Measurements from ENCODE around the gene GAS2L1.
A peak's percentile ranks its signal among the peaks of the same experiment; 100 is the strongest.

Gene GAS2L1

DNA sequence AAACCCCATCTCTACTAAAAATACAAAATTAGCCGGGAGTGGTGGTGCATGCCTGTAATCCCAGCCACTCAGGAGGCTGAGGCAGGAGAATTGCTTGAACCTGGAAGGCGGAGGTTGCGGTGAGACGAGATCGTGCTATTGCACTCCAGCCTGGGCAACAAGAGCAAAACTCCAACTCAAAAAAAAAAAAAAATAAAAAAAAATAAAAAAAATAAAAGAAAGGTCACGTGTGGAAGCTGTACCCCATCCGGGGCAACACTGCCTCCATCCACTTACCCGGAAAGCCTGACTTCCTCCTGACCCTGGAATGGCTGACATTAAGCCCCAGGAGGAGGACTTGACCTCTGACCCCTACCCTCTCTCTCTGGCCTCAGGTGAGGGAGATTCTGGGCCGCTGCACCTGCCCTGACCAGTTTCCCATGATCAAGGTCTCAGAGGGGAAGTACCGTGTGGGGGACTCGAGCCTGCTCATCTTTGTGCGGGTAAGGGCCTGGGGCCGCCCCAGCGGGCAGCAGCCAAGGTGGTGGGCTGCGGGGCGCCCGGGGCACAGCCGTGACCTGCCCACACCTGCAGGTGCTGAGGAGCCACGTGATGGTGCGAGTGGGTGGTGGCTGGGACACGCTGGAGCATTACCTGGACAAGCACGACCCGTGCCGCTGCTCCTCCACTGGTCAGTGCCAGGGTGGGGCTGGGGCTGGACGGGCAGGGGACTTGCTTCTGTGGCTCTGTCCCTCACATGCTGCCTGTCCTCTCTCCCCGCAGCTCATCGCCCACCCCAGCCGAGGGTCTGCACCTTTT is 3.8 kb downstream of the GAS2L1 start:
- no peak for DNase-seq

DNA sequence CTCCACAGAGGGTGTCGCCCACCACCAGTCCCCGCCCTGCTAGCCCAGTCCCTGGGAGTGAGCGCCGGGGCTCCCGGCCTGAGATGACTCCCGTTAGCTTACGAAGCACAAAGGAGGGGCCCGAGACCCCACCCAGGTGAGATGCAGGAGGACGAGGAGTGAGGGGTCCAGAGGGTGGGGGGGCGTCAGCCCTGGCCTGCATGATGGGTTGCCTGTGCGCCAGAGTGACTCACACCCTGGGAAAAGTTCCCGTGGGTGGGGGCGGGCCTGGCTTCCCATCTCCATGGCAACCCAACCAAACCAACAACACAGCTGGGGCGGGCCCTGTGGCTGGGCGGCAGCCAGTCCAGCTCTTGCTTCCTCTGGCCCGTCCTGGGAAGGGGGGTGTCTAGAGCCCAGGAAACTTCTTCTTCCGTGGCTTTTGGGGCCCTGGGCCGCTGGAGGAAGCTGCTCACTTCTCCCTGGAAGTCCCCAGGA is 4.5 kb downstream of the GAS2L1 start:
- peak; percentile 71 for DNase-seq

DNA sequence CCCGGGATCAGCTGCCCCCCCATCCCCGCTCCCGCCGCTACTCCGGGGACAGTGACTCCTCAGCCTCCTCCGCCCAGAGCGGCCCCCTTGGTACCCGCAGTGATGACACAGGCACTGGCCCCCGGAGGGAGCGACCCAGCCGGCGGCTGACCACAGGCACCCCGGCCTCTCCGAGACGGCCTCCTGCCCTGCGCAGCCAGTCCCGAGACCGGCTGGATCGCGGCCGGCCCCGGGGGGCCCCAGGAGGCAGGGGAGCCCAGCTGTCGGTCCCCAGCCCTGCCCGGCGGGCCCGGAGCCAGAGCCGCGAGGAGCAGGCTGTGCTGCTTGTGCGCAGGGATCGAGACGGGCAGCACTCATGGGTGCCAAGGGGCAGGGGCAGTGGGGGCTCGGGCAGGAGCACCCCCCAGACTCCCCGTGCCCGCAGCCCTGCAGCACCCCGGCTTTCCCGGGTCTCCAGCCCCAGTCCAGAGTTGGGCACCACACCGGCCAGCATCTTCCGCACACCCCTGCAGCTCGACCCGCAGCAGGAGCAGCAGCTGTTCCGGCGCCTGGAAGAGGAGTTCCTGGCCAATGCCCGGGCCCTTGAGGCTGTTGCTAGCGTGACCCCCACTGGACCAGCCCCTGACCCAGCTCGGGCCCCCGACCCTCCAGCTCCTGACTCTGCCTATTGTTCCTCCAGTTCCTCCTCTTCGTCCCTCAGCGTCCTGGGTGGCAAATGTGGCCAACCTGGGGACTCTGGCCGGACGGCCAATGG is 5.2 kb downstream of the GAS2L1 start:
- no peak for DNase-seq

DNA sequence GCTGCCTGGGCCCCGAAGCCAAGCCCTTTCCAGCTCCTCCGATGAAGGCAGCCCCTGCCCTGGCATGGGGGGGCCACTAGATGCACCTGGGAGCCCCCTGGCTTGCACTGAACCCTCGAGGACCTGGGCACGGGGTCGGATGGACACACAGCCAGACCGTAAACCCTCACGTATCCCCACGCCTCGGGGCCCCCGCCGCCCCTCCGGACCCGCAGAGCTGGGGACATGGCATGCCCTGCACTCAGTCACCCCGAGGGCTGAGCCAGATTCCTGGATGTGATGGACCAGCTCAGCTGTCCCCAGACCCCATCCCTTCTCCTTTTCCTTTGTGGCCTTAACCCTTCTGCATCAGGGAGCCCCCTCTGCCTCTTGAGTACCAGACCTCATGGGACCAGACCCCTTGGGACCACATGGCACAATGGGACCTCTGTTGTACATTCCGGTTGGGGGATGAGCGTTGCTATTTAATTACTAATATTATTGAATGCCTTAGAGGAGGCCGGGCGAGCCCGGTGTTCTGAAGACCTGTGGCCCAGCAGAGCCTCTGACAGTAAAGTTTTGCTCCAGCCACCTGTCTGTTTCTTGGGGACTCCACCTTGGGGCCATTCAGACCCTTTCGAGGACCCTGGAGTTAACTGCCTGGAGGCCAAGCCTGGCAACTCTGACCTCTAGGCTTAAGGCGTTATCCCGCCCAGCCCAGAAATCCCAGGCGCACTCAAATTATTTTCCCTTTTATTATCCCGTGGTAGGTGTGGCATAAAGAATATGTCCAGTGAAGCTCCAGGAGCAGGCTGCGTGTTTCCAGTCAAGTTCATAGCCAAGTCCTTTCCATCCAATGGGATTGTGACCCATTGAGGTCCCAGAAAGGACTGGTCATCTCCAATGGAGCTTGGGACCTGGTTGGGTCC is 6.0 kb downstream of the GAS2L1 start:
- DNase-seq, result no peak

DNA sequence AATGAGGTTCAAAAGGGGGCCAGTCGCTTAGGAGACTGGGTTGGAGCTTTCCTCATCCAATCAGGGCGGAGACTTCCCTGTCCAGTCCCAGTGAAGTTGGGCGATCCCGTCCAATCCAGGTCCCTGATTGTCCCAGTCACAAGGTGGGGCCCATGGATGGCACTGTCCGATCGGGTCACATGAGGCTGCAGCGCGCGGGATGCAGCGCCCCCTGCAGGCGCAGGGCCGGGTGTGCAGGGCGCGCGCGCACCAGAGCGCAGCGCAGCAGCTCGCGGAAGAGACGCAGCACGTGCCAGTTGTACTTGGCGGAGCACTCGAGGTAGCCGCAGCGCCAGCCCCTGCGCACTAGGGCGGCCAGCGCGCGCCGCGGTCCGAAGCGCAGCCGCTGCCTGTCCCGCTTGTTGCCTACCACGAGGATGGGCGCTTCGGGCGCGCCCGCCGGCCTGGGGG is 6.7 kb downstream of the GAS2L1 start:
- no peak for DNase-seq

DNA sequence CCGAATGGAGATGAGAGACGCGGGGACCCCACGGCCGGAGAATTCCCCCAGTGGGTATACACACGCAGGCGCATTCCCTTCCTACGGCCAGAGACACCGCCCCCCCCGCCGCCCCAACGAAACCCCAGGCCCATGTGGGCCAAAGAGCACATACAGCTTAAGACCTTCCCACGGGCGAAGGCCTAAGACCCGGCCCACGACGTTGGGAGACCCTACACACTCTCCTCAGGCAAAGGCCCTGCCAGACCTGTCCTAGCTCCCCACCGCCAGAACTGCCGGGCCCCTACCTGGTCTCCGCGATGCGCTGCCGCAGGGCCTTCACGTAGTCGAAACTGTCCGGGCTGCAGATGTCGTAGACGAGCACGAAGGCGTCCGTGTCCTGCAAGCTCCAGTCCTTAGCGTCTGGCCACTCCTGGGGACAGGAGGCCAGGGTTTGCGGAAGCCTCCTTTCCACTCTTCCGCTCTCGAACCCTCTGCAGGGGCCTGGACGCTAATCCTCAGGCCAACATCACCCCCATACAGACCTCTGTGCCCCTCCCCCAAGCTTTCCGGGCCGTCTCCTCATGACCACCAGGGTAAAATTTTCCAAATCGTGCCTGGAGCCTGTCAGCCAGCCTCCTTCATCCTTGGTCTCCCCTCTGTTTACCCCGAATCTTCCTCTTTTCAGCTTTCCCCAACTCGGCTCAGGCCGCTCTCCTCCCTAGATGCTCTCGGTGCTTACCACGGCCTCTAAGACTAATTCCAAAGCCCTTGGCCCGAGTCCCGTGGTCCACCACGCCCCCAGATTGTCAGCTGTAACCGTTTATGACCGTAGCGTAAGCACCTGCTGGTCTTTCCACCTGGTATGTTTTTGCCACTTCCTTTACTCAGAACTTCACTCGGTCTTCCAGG is 7.4 kb downstream of the GAS2L1 start:
- DNase-seq, result no peak

DNA sequence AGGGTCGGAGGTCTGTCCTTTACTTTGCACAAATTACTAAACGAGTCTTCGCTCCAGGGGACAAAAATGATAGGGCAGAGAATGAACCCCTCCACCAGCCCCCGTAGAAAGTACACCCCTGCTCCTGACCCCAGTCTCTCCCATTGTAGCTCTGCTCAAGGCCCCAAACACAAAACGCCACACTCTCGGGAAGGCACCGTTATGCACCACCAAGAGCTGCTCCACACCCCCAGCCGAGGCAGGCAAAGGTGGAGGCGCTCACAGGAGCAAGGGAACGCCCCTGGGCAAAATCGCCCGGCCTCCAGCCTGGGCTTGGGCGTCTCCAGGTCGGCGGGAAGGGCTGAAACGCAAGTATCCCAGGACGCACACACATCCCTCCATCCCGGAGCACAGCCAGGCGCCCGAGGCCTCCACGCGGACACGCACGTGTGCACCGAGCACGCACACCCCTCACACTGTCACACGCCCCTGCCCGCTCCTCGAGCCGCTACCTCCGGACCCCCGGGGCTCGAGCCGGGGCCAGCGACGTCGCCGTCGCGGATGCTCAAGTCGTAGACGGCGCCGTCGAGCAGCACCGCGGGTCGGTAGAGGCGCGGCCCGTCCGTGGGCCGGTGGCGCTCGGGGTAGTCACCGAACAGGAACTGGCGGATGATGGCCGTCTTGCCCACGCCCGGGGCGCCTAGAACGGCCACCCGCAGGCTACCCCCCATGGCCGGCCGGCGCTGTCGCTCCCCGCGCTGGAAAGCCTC is 8.3 kb downstream of the GAS2L1 start:
- no peak for DNase-seq

DNA sequence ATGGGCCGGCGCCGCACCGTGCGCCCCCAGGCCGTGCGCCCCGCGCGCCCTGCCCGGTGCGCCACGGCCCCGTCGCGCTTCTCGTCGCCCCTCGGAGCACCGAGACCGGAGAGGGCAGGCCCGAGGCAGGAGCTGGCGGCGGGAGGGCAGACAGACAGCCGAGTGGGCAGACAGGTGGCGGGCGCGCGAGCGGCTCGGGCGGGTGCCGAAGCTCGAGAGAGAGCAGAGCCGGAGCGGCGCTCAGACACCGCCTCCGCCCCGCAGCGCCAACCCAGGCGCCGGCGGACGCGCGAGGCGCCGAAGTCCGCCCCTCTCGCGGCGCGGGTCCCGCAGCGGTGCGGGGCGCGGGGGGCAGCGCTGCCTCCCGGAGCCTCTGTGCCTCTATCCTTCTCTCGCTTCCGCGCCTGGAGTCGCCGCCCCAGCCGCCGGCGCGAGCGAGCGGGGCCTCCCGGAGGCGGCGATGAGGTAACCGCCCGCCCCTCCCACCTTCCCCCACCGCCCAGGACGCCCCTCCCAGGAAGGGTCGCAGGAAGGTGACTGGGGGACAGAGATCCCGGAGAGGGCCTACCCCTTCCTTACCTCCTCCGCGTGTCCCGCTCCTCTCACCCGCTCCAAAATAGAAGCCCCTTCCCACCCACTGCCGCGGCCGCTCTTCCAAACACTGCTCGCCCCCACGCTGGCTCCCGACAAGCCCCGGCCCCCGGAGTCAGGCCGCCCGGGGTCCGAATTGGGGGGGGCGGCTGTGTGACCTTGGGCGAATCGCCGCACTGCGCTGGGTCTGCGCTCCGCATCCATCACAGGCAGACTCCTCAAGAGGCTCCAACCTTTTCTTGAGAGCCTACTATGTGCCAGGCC is 9.1 kb downstream of the GAS2L1 start, which contains the start of gene RASL10A:
Gene RASL10A (minus strand): TSS at position 412 of the 855 bp plus-strand sequence. CDS start 451 bp downstream, outside the sequence.
- DNase-seq, result no peak

DNA sequence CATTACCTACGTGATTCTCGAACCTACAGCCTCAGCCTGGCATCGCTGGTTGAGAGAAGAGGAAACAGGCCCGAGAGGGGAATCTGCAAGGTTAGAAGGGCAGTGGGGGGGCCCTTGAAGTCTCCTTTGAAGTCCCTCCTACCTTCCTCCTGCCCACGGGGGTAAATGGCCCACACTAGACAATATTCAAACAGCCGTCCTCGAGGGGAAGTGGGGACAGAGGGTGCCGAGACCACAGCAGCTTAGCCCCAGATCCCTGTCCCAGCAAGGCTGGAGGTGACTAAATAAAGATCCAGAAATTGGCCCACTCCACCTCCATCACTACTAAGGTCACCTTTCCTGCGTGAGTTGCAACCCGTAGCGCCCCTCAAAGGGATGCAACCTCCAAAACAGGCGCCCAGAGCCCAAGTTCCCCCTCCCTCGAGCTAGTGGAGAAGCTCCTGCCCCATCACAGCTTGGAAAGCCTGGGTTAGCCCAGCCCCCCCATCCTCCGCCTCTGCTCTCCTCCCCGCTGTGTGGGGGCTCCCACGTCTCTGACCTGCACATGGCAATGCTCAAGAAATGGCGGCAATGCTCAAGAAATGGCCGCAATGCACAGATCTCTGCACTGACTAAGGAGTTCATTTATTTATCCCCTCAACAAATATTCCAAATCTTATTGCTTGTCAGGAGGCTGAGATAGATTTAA is 9.8 kb downstream of the GAS2L1 start:
- DNase-seq, result no peak

DNA sequence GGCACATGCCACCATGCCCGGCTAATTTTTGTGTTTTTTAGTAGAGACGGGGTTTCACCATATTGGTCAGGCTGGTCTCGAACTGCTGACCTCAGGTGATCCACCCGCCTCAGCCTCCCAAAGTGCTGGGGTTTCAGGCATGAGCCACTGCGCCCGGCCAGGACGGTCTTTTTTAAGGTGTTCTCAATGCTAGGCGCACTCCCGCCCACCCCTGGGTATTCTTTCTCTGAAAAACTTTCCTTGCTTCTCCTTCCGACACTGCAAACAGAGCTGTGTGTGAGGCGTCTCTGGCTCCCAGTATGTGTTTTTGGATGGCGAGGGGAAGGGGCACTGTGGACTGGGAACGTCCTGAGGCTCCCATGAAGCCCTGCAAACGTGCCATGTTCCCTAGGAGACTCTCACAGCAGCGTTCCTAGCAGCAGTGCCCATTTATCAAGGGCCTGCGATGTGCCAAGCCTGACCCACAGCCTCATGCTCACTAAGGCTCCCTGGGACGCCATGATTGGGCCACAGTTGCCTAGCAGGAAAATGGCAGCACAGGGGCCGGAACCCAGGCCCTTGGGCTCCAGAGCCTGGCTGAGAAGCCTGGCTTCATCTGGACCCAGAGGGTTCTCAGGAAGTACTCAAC is 11.5 kb downstream of the GAS2L1 start:
- no peak for DNase-seq

DNA sequence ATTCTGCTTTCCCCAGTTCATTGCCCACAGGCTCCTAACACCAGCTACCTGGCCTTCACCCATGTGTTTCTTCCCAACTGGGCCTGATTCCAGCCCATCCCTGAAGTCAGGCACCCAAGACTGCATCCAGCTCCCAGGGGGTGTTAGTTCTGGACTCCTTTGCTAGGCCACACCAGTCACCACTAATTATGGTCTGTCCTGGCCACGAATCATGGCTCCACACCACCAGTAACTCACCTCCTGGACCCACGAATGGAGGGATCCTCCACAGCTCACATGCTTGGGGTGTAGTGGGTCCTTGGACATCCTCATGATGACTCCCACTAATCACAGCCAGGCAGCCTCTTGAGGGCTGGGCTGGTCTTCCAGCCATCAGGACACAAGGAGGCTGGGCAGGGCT is 12.6 kb downstream of the GAS2L1 start:
- DNase-seq, result no peak

DNA sequence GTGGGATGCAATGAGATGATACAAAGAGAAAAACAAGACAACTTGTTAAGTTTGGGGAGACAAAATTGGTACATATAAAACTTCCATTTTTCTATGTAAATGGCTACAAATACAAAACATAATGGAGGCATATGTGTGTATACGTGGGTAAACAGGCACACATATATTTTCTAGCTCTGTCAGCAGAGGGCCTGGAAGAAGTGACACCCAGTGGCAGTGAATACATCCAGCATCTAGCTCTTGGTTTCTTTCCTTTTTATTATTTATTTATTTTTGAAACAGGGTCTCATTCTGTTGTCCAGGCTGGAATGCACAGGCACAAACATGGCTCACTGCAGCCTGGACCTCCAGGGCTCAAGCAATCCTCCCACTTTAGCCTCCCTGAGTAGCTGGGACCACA is 14.1 kb downstream of the GAS2L1 start:
- DNase-seq, result no peak

DNA sequence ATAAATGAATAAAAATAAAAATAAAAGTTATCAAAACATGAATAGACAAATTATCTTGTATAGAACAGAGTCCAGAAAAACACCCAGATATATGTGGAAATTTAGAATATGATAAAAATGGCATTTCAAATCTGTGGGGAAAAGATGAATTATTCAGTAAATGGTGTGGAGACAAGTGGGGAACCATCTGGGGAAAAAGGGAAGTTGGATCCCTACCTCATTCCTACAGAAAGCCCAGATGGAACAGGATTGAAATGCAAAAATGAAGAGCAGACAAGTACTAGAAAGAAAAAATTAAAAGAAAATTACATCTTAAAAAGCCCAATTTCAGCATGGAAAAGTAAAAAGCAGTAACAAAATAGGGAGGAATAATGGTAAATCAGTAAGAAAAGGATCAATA is 17.2 kb downstream of the GAS2L1 start:
- no peak for DNase-seq

DNA sequence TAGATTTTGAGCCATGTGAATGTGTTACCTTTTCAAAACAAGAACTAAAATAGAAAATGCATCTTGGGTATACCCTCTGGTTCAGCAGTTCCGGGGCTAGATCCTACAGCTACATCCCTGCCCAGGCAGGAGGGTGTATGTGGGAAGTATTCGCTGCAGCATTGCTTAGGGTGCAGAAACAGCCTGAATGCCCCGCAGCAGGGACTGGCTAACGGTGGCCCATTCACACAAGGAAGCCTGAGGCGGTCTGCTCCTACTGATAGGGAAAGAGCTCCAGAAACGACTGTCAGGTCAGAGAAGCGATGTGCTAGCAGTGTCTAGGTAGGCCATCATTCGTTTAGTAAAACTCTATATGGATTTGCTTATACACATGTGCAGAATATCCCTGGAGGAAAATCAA is 18.9 kb downstream of the GAS2L1 start:
- no peak for DNase-seq

DNA sequence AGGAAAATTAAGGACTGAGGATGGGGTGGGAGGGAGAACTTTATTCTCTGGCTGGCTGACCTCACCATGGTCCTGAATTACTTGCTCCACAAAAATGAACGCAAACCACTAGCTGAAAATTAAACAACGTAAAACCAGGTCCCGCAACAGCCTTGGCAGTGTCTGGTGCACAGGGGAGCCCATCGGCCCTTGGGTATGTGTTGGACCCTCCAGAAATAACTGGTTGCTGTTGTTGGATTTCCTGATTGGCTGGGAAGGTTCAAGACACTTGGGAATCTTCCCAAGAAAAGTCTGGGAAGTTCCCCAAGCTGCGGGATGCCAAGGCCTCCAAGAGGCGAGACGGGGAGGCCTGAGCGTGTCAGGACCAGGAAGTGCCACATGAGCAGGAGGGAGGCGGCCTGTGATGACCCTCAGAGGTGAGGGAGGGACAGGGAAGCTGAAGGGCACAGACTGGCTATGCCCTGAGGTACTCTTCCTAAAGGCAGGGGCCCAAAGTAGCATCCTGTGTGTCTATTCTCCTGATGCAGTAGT is 19.4 kb downstream of the GAS2L1 start:
- DNase-seq, result no peak

DNA sequence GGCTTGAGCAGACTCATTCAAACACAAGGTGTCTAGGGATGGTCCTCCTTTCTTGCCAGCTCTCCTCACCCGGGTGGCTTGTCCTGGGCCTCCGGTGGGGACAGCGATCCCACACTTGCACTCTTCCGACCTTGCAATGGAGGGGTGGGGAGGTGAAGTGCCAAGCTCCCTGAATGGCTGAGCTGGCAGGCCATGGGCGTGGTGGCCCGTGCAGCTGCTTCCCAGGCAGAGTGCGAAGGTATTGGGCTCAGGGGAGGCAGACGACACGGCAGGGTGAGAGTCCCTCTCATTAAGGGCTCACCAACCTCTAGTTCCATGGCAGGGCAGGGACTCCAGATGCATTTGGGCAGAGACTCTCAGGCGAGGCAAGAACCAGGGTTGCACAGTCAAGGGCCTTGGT is 20.0 kb downstream of the GAS2L1 start:
- DNase-seq, result no peak

DNA sequence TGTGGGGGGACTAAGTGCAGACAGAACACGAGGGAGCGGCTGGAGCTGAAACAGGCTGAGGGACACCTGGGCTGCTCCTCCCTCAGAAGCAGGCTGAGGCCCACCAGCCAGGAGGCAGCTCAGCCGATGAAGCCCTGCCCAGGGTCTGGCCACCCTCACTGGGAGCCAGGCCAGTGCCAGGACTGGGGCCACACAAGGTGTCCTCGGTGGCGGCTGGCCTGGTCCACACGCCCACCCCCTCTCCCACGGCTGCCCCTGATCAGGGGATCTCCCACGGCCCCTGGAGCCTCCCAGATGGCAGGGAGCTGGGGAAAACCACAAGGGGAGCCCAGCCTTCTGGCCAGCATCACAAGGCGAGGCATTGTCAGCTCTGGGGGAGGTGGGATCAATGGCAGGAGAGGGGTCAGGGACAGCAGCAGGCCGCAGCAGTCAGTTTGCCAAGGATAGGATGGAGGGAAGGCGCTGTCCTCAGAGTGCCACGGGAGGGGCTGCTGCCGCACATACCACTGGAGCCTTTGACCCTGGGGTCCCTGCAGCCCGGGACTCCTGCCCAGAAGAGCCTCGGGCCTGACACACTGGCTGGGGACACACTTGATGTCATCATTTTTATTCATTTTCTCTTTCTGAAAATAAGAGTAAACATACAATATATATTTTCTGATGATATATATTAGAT is 20.8 kb downstream of the GAS2L1 start:
- no peak for DNase-seq

DNA sequence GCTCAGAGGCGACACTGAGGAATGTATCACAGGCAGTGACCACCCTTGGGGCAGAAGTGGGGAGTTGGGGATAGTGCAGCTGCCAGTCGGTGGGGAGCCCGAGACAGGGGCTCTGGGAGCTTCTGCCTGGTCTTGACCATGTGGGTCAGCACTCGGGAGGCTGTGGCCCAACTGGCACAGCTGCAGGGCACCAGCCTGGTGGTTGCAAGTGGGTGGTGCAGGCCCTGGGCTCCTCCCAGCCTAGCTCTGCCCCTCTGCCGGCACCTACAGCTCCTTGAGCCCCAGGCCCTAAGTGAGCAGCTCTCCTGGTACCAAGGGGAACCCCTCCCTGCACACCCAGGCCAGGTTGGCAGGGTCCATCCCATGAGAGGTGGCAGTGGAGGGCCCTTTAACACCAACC is 21.6 kb downstream of the GAS2L1 start:
- DNase-seq, result no peak
